Uterus (tissue), 4 donors: ENCODE results near the gene MYOG. TPM values are rescaled to one million over a fixed set of nuclear protein-coding genes. Genes with fewer than 3 reads are reported as not detected.

Experiments used
- DNase-seq, 2 donors: peaks; one replicate each; pipeline ENCODE4 v3.0.0-alpha.2; 2019 to 2020
- H3K27ac ChIP-seq, 2 donors: fragments of 200-600 bp; sonication (generic); 1 replicate in 1 of 2; 2 replicates in 1 of 2; pipeline ENCODE4 v1.5.1; 2016 to 2018
- H3K27me3 ChIP-seq, 2 donors: fragments of 200-600 bp; sonication (generic); one replicate each; pipeline ENCODE4 v1.5.1; 2018 to 2019; ENCODE audit warnings: control low read depth in 1 of 2
- H3K36me3 ChIP-seq, 2 donors: fragments of 200-600 bp; sonication (generic); one replicate each; pipeline ENCODE4 v1.5.1; 2019; ENCODE audit warnings: control low read depth in 1 of 2
- H3K4me1 ChIP-seq, 2 donors: fragments of 200-600 bp; sonication (generic); one replicate each; pipeline ENCODE4 v1.5.1; 2018 to 2019; ENCODE audit warnings: control low read depth in 1 of 2
- H3K4me3 ChIP-seq, 2 donors: fragments of 200-600 bp; sonication (generic); 1 replicate in 1 of 2; 2 replicates in 1 of 2; pipeline ENCODE4 v1.5.1; 2018 to 2019; ENCODE audit warnings: mild to moderate bottlenecking in 1 of 2
- H3K9me3 ChIP-seq, 2 donors: fragments of 200-600 bp; sonication (generic); one replicate each; pipeline ENCODE4 v1.5.1; 2019; ENCODE audit warnings: control low read depth in 1 of 2
- CTCF ChIP-seq, 4 experiments: fragments of 200-600 bp in 2 of 4; fragments of 450-650 bp in 2 of 4; sonication (generic) in 2 of 4; IDR thresholded peaks; one replicate each; pipeline ENCODE4 v1.5.1; 2016 to 2019; ENCODE audit warnings: antibody characterized with exemption in 4 of 4, mild to moderate bottlenecking in 2 of 4, moderate library complexity in 1 of 4
- POLR2A ChIP-seq, 2 donors: fragments of 450-650 bp; IDR thresholded peaks; one replicate each; pipeline ENCODE4 v1.6.1; 2016; ENCODE audit warnings: antibody characterized with exemption in 2 of 2, mild to moderate bottlenecking in 1 of 2, moderate library complexity in 1 of 2
- intact Hi-C: fragments of 100-400 bp; cut with DNase I; formaldehyde crosslinking; loops from one replicate; pipeline ENCODE4 v1.15.1; 2023; ENCODE audit warnings: low total_unique reads
- total RNA-seq, 4 donors: library from RNA; depleted of rRNA in 3 of 4; stranded (reverse); fragments of >200 nt in 3 of 4; gene quantifications; one replicate each; pipeline versions ENCODE4 v1.1.0 to v1.2.4, GENCODE V29; 2014 to 2023
- donor health status: DM: yes; HTN: yes; CAD: no.

The MYOG gene
- total RNA-seq, 4 donors from 2014 or later: not detected

GRCh38 chr1:203101813-203102634 is 16.2 kb upstream of the MYOG start:
- no peaks in the 10 kb centered on the region for H3K9me3 ChIP-seq
- no peaks in the 10 kb centered on the region for H3K27me3 ChIP-seq
- no peak overlapping the region for H3K4me3 ChIP-seq
- intact Hi-C loops: no loop called here
- no peaks in the 10 kb centered on the region for H3K4me1 ChIP-seq
- no peak for TF ChIP-seq POLR2A (IDR thresholded peaks at IDR 0.05)
- no peak for TF ChIP-seq CTCF (IDR thresholded peaks at IDR 0.05)
- H3K36me3 ChIP-seq: no peaks in the 10 kb centered on the region
- no peak overlapping the region for H3K27ac ChIP-seq
- no peak for DNase-seq

- H3K4me3 ChIP-seq: no peak overlapping the region
- TF ChIP-seq POLR2A (IDR thresholded peaks at IDR 0.05): no peak
- TF ChIP-seq CTCF (IDR thresholded peaks at IDR 0.05): no peak
- H3K27me3 ChIP-seq: no peaks in the 10 kb centered on the region
- DNase-seq: no peak
- no peaks in the 10 kb centered on the region for H3K36me3 ChIP-seq
- no peaks in the 10 kb centered on the region for H3K4me1 ChIP-seq
- no peak overlapping the region for H3K27ac ChIP-seq
- intact Hi-C loops: no loop called here
- no peaks in the 10 kb centered on the region for H3K9me3 ChIP-seq
Measured at GRCh38 chr1:203100516-203100869, 14.7 kb upstream of the MYOG start.

- TF ChIP-seq CTCF (IDR thresholded peaks at IDR 0.05) (no peak), POLR2A (IDR thresholded peaks at IDR 0.05) (no peak)
- no peak for DNase-seq
- intact Hi-C loops: no loop called here
- Histone ChIP-seq H3K27ac (no peak overlapping the region), H3K36me3 (no peaks in the 10 kb centered on the region), H3K4me3 (no peak overlapping the region), H3K9me3 (peaks cover 0 to 5% of the 10 kb centered on the region in 2 donors), H3K4me1 (no peaks in the 10 kb centered on the region), H3K27me3 (no peaks in the 10 kb centered on the region)
Measured at GRCh38 chr1:203099805-203100515, 14.1 kb upstream of the MYOG start.

GRCh38 chr1:203098914-203099520 is 13.2 kb upstream of the MYOG start:
- DNase-seq: no peak
- TF ChIP-seq POLR2A (IDR thresholded peaks at IDR 0.05) (no peak), CTCF (IDR thresholded peaks at IDR 0.05) (no peak)
- Histone ChIP-seq H3K4me3 (no peak overlapping the region), H3K9me3 (peaks cover 0 to 8% of the 10 kb centered on the region in 2 donors), H3K4me1 (no peaks in the 10 kb centered on the region), H3K27me3 (no peaks in the 10 kb centered on the region), H3K27ac (no peak overlapping the region), H3K36me3 (no peaks in the 10 kb centered on the region)
- intact Hi-C loops: no loop called here

GRCh38 chr1:203098445-203098844 is 12.6 kb upstream of the MYOG start:
- H3K27ac ChIP-seq: no peak overlapping the region
- intact Hi-C loops: no loop called here
- TF ChIP-seq POLR2A (IDR thresholded peaks at IDR 0.05) (no peak), CTCF (IDR thresholded peaks at IDR 0.05) (no peak)

More at GRCh38 chr1:203098445-203098844, 12.6 kb upstream of the MYOG start:
- H3K4me3 ChIP-seq: no peak overlapping the region
- H3K36me3 ChIP-seq: no peaks in the 10 kb centered on the region
- no peaks in the 10 kb centered on the region for H3K4me1 ChIP-seq
- no peak for DNase-seq
- H3K9me3 ChIP-seq: peaks cover 0 to 8% of the 10 kb centered on the region in 2 donors
- no peaks in the 10 kb centered on the region for H3K27me3 ChIP-seq
